HUES64 (cell line): ENCODE measurements around the gene FSTL1.

Experiments used
- H3K27ac ChIP-seq: 2 replicates; pipeline ENCODE4 v1.7.0; 2013; ENCODE audit warnings: low read depth, low read length, inconsistent platforms
- H3K27me3 ChIP-seq: 2 replicates; pipeline ENCODE4 v1.6.1; 2013; ENCODE audit warnings: mild to moderate bottlenecking, low read length; ENCODE audit not compliant: insufficient read depth
- H3K36me3 ChIP-seq: 2 replicates; pipeline ENCODE4 v1.6.1; 2013; ENCODE audit warnings: mild to moderate bottlenecking, low read length; ENCODE audit not compliant: insufficient read depth
- H3K4me1 ChIP-seq: 2 replicates; pipeline ENCODE4 v1.6.1; 2013; ENCODE audit warnings: mild to moderate bottlenecking, low read length, moderate library complexity; ENCODE audit not compliant: insufficient read depth
- H3K4me3 ChIP-seq: 2 replicates; pipeline ENCODE4 v1.5.1; 2013; ENCODE audit warnings: mild to moderate bottlenecking, low read length, moderate library complexity
- H3K9ac ChIP-seq: 2 replicates; pipeline ENCODE4 v1.6.1; 2013; ENCODE audit warnings: mild to moderate bottlenecking, low read depth, low read length
- H3K9me3 ChIP-seq: 2 replicates; pipeline ENCODE4 v1.6.1; 2013; ENCODE audit warnings: low read depth, low read length; ENCODE audit not compliant: insufficient read depth
- WGBS: fragments of 150-250, 120-280 bp; methylation state at CpG from one replicate; pipeline ENCODE4 v1.1.7; 2013; ENCODE audit warnings: missing lambda C conversion rate; 5-methylcytosine and 5-hydroxymethylcytosine counted together

Gene FSTL1

GRCh38 chr3:120449701-120450599 lies 842 bp downstream of the FSTL1 start:
- Histone ChIP-seq H3K9me3 (peaks cover 7% of the 10 kb centered on the region; the same call in 1 of the 2 replicates), H3K27ac (peak overlapping the region; percentile 74), H3K27me3 (no peaks in the 10 kb centered on the region), H3K4me3 (peak overlapping the region; percentile 81), H3K4me1 (peaks cover 37% of the 10 kb centered on the region), H3K9ac (peak overlapping the region; percentile 89), H3K36me3 (peaks cover 22% of the 10 kb centered on the region)
- WGBS: 3% methylated on average over 32 of the region's 32 CpGs

DNA sequence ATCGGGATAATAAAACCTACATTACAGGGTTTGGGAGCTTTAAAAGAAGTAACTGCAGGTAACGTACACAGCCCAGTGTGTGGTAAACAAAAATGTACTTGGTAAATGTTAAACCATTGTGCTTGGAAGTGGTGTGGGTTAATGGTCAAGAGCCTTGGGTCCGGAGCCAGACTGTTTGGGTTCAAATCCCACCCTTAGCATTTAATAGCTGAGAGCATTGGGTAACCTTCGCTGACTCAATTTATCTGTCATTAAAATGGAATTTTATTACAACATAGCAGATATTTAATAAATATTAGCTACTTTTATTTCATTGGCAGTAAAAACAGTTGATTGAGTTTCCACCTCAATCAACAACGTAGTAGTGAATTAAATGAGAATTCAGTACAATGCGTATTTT lies 1.5 kb downstream of the FSTL1 start:
- H3K27ac ChIP-seq: peak overlapping the region; percentile 17; the same call in 1 of the 2 replicates
- peaks cover 37% of the 10 kb centered on the region for H3K4me1 ChIP-seq

GRCh38 chr3:120448756-120449155 lies 2.0 kb downstream of the FSTL1 start:
- H3K27ac ChIP-seq: peak overlapping the region; percentile 17; the same call in 1 of the 2 replicates
- peaks cover 37% of the 10 kb centered on the region for H3K4me1 ChIP-seq
- no peak overlapping the region; the same call in 1 of the 2 replicates for H3K9ac ChIP-seq
- 8% methylated on average over 2 of the region's 2 CpGs for WGBS
- H3K27me3 ChIP-seq: no peaks in the 10 kb centered on the region
- peaks cover 1% of the 10 kb centered on the region; the same call in 1 of the 2 replicates for H3K9me3 ChIP-seq
- H3K4me3 ChIP-seq: peak overlapping the region; percentile 81
- H3K36me3 ChIP-seq: peaks cover 34% of the 10 kb centered on the region

More for the DNA sequence above, 1.5 kb downstream of the FSTL1 start:
- peaks cover 6% of the 10 kb centered on the region; the same call in 1 of the 2 replicates for H3K9me3 ChIP-seq
- H3K36me3 ChIP-seq: peaks cover 29% of the 10 kb centered on the region
- peak overlapping the region; percentile 89; the same call in 1 of the 2 replicates for H3K9ac ChIP-seq
- 71% methylated on average over 5 of the region's 6 CpGs for WGBS
- H3K4me3 ChIP-seq: peak overlapping the region; percentile 81
- no peaks in the 10 kb centered on the region for H3K27me3 ChIP-seq

DNA sequence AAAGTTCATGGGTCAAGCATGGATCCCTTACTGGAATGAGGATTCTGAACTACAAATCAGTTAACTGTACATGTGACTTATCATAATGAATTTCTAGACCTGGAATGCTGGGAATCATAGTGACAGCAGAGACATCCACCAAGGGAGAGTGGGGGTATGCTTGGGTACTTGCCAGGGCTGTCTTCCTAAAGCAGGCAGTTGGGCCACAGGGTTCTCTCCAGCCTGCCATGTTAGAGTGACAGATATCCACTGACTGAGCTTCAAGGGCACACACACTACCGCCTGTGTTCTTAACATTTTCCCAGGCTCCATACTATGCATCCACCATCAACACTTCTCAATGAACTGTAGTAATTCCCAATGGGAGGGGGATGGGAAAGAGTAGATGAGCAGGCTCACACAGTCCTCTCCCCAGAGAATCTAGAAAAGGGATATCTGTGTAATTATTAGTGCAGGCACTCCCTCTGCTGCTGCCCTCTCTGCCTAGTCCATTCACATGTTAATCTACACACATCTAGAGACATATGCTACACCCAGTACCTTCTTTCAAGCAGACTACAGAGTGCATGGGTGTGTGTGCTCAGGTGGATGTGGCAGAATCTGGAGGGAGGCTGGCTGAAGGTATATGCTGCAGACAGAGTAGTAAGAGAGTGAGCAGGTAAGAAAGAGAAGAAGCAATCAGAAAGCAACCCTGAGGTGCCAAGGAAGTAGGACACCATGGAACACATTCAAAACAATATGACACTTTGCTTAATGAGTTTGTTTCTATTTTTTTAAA lies 3.7 kb downstream of the FSTL1 start:
- Histone ChIP-seq H3K27ac (no peak overlapping the region), H3K4me1 (peaks cover 37% of the 10 kb centered on the region), H3K9me3 (no peaks in the 10 kb centered on the region), H3K9ac (no peak overlapping the region), H3K4me3 (no peak overlapping the region), H3K27me3 (no peaks in the 10 kb centered on the region), H3K36me3 (peaks cover 35% of the 10 kb centered on the region)
- WGBS: 93% methylated on average over 1 of the region's 1 CpG

- Histone ChIP-seq H3K27ac (no peak overlapping the region), H3K9me3 (no peaks in the 10 kb centered on the region), H3K27me3 (no peaks in the 10 kb centered on the region), H3K36me3 (peaks cover 46% of the 10 kb centered on the region), H3K4me3 (no peak overlapping the region), H3K4me1 (peaks cover 32% of the 10 kb centered on the region), H3K9ac (no peak overlapping the region)
- WGBS: 92% methylated on average over 5 of the region's 5 CpGs
These were observed 5.1 kb downstream of the FSTL1 start for GRCh38 chr3:120445654-120446053.

DNA sequence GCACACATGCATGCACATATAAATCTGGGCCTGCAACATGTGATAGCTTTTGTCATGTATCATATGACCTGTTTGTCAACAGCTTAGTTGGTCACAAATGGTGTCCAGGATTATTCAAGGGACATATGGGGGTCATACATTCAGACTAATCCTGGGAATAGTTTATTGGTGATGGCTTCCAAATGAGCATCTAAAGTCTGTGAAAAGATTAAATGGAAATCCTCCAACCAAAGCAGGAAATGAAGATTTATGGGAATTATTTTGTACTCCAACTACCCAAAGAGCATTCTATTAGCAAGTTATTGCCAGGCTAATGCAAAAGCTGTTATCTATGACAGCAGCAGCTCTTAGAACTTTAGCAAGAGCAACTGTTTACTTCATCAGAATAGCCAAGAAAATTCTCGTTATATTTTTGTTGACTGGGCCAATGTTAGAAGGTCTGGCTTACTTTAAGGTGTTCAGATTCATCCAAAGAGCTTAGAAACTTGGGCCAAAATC lies 7.1 kb downstream of the FSTL1 start:
- Histone ChIP-seq H3K36me3 (peaks cover 66% of the 10 kb centered on the region), H3K9ac (no peak overlapping the region), H3K27me3 (no peaks in the 10 kb centered on the region), H3K9me3 (no peaks in the 10 kb centered on the region), H3K4me3 (no peak overlapping the region), H3K4me1 (peaks cover 30% of the 10 kb centered on the region), H3K27ac (no peak overlapping the region)
- WGBS: 92% methylated on average over 1 of the region's 1 CpG

DNA sequence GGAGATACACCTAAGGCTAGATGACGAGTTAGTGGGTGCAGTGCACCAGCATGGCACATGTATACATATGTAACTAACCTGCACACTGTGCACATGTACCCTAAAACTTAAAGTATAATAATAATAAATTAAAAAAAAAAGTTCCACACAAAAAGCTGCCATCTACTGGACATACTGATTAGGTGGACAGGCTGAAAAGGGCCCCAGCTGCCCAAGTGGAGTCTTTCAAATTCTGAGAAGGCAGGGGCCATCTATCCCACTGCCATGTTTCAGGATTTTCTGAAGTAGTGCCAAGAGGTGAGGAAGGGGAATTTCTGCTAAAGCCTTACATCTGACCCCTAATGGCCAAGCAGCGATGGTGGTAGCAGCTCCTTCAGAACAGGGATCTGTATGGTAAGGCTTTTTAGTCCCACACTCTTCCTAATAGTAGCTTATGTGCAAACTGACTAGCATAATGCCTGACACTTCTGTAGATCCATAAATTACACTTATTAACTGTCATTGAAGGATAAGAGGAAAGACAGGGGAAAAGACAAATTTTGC lies 7.7 kb downstream of the FSTL1 start:
- no peak overlapping the region for H3K9ac ChIP-seq
- H3K4me3 ChIP-seq: no peak overlapping the region
- peaks cover 72% of the 10 kb centered on the region for H3K36me3 ChIP-seq
- no peaks in the 10 kb centered on the region for H3K27me3 ChIP-seq
- no peaks in the 10 kb centered on the region for H3K9me3 ChIP-seq
- 10% methylated on average over 1 of the region's 2 CpGs for WGBS
- no peak overlapping the region for H3K27ac ChIP-seq
- H3K4me1 ChIP-seq: peaks cover 24% of the 10 kb centered on the region

GRCh38 chr3:120441776-120442175 lies 9.0 kb downstream of the FSTL1 start:
- Histone ChIP-seq H3K36me3 (peaks cover 73% of the 10 kb centered on the region), H3K4me1 (peaks cover 22% of the 10 kb centered on the region), H3K4me3 (no peak overlapping the region), H3K27ac (no peak overlapping the region), H3K9me3 (no peaks in the 10 kb centered on the region), H3K9ac (no peak overlapping the region), H3K27me3 (no peaks in the 10 kb centered on the region)
- WGBS: 97% methylated on average over 4 of the region's 4 CpGs

DNA sequence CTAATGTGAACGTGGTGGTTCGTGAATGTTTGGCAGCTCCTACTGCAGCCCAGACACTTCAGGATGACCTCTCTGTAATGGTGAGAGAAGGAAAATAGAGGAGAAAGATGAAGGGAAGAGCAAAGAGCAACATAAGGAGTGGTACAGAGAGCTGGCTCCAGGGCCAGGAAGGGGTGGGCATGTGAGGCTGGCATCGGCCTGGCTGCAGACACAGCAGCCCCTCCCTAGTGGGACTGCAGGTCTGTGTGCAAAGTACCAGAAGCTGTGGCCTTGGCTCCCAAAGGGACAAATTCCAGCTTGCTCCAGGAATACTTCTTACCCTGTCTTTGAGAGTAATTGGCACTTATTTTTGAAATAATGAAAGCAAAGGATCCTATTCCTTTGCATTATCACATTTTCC lies 10.0 kb downstream of the FSTL1 start:
- H3K9ac ChIP-seq: no peak overlapping the region
- H3K27ac ChIP-seq: no peak overlapping the region
- H3K36me3 ChIP-seq: peaks cover 64% of the 10 kb centered on the region
- 95% methylated on average over 3 of the region's 3 CpGs for WGBS
- no peaks in the 10 kb centered on the region for H3K27me3 ChIP-seq
- peaks cover 32% of the 10 kb centered on the region for H3K4me1 ChIP-seq
- no peaks in the 10 kb centered on the region for H3K9me3 ChIP-seq
- no peak overlapping the region for H3K4me3 ChIP-seq

- Histone ChIP-seq H3K36me3 (peaks cover 60% of the 10 kb centered on the region), H3K27ac (no peak overlapping the region), H3K27me3 (no peaks in the 10 kb centered on the region), H3K4me3 (no peak overlapping the region), H3K4me1 (peaks cover 39% of the 10 kb centered on the region), H3K9ac (no peak overlapping the region), H3K9me3 (no peaks in the 10 kb centered on the region)
- 94% methylated on average over 5 of the region's 5 CpGs for WGBS
These were observed 10.6 kb downstream of the FSTL1 start for GRCh38 chr3:120440001-120440703.
